Naive thymus-derived CD8-positive, alpha-beta T cell (primary cell): ENCODE measurements around the gene ZNF521. TPM values are rescaled to one million over a fixed set of nuclear protein-coding genes. Genes with fewer than 3 reads are reported as not detected.

Experiments used
- ATAC-seq, 2 donors: fragments of 150-1000 bp; cut with Tn5 transposase in 1 of 2; sonication (Bioruptor Pico), chemical (Tn5 transposase) in 1 of 2; 1 replicate in 1 of 2; 2 replicates in 1 of 2; pipeline ENCODE4 v1.10.0; 2021; ENCODE audit warnings: mild to moderate bottlenecking in 2 of 2, moderate library complexity in 2 of 2
- POLR2A ChIA-PET: fragments of 350-600 bp; sonication (Branson Sonifier 250); formaldehyde crosslinking; loops from one replicate; lab custom pipeline; 2021; ENCODE audit warnings: antibody characterized with exemption; lab: Charles Lee
- DNase-seq, 10 donors: peaks; one replicate each; pipeline versions ENCODE4 v3.0.0 to v3.0.0-alpha.2; 2020 to 2022
- H3K27ac Mint-ChIP-seq, 10 donors: one replicate each; pipeline ENCODE4 v1.8.0; 2020 to 2022; ENCODE audit warnings: mild to moderate bottlenecking in 10 of 10, mixed read lengths in 10 of 10, moderate library complexity in 4 of 10, inconsistent platforms in 1 of 10
- H3K27me3 Mint-ChIP-seq, 5 donors: one replicate each; pipeline ENCODE4 v1.8.0; 2021 to 2022; ENCODE audit warnings: mixed read lengths in 5 of 5
- H3K36me3 Mint-ChIP-seq, 3 donors: one replicate each; pipeline ENCODE4 v1.8.0; 2020 to 2022; ENCODE audit warnings: mixed read lengths in 3 of 3, mild to moderate bottlenecking in 2 of 3, inconsistent platforms in 1 of 3
- H3K4me1 Mint-ChIP-seq, 4 donors: one replicate each; pipeline ENCODE4 v1.8.0; 2021 to 2022; ENCODE audit warnings: mixed read lengths in 4 of 4
- H3K4me3 Mint-ChIP-seq, 10 donors: one replicate each; pipeline ENCODE4 v1.8.0; 2020 to 2022; ENCODE audit warnings: mild to moderate bottlenecking in 10 of 10, mixed read lengths in 10 of 10, moderate library complexity in 6 of 10, inconsistent platforms in 1 of 10
- H3K9me3 Mint-ChIP-seq, 9 donors: one replicate each; pipeline ENCODE4 v1.8.0; 2020 to 2022; ENCODE audit warnings: mixed read lengths in 9 of 9, mild to moderate bottlenecking in 3 of 9, inconsistent platforms in 1 of 9, moderate library complexity in 1 of 9
- polyA plus RNA-seq, 3 donors: library from polyadenylated mRNA; unstranded; fragments of 300-500 nt; fragmentation: Illumina TruSeq; gene quantifications; one replicate each; pipeline ENCODE4 v1.2.3, GENCODE V29; 2021
- total RNA-seq, 8 experiments: library from RNA in 2 of 8; stranded (reverse) in 2 of 8; gene quantifications; one replicate each; pipeline ENCODE4 v1.2.3 and lab custom pipeline; 2021 to 2026

ZNF521 gene
- total and polyA plus RNA-seq, 5 experiments from 2014 or later = 0.62 TPM; not detected in 4

DNA sequence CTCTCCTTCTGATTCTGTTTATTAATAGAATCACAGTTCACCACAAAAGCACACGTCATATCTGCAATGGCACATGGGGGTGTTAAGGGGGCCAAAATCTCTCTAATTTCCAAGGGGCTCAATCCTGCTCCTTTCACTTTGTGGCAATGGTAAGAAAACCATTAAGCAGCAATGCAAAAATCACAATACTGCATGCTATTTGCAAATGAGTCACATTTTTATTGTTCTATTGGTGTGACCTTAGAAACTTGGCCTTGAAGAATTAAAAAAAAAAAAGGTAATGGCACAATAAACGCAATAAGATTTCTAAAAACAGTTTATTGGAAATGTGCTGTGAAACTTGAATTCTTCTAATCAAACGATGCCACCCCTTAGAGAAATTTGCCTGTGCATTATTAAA, 251.5 kb downstream of the ZNF521 start:
- Mint-ChIP-seq H3K27me3 (peaks cover 0 to 2% (median 0%) of the 10 kb centered on the region in 5 donors), H3K9me3 (peaks cover 0 to 2% (median 0%) of the 10 kb centered on the region in 9 donors), H3K27ac (no peak overlapping the region), H3K4me3 (no peak overlapping the region), H3K36me3 (no peaks in the 10 kb centered on the region), H3K4me1 (no peaks in the 10 kb centered on the region)
- ATAC-seq (no peak), DNase-seq (no peak)
- POLR2A ChIA-PET = interaction anchor here (1.1 kb wide), 1 partner anchor 29 kb away, joined by 3 read pairs; no protein-coding TSS in a partner anchor

DNA sequence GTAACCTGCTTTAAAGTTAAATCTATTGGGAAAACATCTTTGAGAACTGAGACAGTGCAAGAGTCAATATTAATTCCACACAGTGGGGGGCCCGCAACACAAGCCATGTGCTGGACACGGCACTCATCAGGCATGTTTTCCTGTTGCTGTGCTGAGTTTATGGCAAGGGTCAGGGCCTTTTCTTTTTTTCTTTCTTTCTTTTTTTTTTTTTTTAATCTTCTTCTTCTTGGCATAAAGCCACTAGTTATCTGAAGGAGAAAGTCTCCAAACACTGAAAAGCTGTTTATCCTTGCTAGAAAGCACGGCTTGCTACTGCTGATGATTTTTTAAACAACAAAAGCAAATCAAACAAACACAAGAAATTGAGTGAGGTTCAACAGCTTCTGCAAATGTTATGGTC, 252.1 kb downstream of the ZNF521 start:
- H3K4me3 Mint-ChIP-seq = no peak overlapping the region
- H3K36me3 Mint-ChIP-seq = no peaks in the 10 kb centered on the region
- DNase-seq (no peak), ATAC-seq (no peak)
- H3K4me1 Mint-ChIP-seq = no peaks in the 10 kb centered on the region
- POLR2A ChIA-PET = interaction anchor here (1.1 kb wide), 1 partner anchor 28 kb away, joined by 3 read pairs; no protein-coding TSS in a partner anchor
- no peak overlapping the region for H3K27ac Mint-ChIP-seq
- peaks cover 0 to 2% (median 0%) of the 10 kb centered on the region in 9 donors for H3K9me3 Mint-ChIP-seq
- H3K27me3 Mint-ChIP-seq = peaks cover 0 to 2% (median 0%) of the 10 kb centered on the region in 5 donors

GRCh38 chr18:25097569-25098056, 254.4 kb downstream of the ZNF521 start:
- no peaks in the 10 kb centered on the region for H3K36me3 Mint-ChIP-seq
- no peak overlapping the region for H3K27ac Mint-ChIP-seq
- H3K9me3 Mint-ChIP-seq = peaks cover 0 to 2% (median 0%) of the 10 kb centered on the region in 9 donors
- DNase-seq = no peak
- H3K27me3 Mint-ChIP-seq = no peaks in the 10 kb centered on the region
- POLR2A ChIA-PET = no interaction called here
- ATAC-seq = no peak
- no peaks in the 10 kb centered on the region for H3K4me1 Mint-ChIP-seq
- H3K4me3 Mint-ChIP-seq = no peak overlapping the region

- POLR2A ChIA-PET = no interaction called here
- no peak for DNase-seq
- H3K27me3 Mint-ChIP-seq = no peaks in the 10 kb centered on the region
- H3K27ac Mint-ChIP-seq = no peak overlapping the region
- ATAC-seq = no peak
- no peak overlapping the region for H3K4me3 Mint-ChIP-seq
- H3K9me3 Mint-ChIP-seq = peaks cover 0 to 2% (median 0%) of the 10 kb centered on the region in 9 donors
- no peaks in the 10 kb centered on the region for H3K36me3 Mint-ChIP-seq
- H3K4me1 Mint-ChIP-seq = no peaks in the 10 kb centered on the region
Observed at GRCh38 chr18:25097057-25097456, 254.9 kb downstream of the ZNF521 start.

- Mint-ChIP-seq H3K27me3 (no peaks in the 10 kb centered on the region), H3K4me1 (no peaks in the 10 kb centered on the region), H3K4me3 (no peak overlapping the region), H3K36me3 (no peaks in the 10 kb centered on the region), H3K9me3 (peaks cover 0 to 2% (median 0%) of the 10 kb centered on the region in 9 donors), H3K27ac (no peak overlapping the region)
- no peak for DNase-seq
- no peak for ATAC-seq
- POLR2A ChIA-PET = no interaction called here
Observed at GRCh38 chr18:25093141-25093540, 258.8 kb downstream of the ZNF521 start.

GRCh38 chr18:25089470-25089869, 262.5 kb downstream of the ZNF521 start:
- Mint-ChIP-seq H3K36me3 (no peaks in the 10 kb centered on the region), H3K9me3 (no peaks in the 10 kb centered on the region), H3K27me3 (no peaks in the 10 kb centered on the region), H3K4me1 (no peaks in the 10 kb centered on the region), H3K27ac (no peak overlapping the region), H3K4me3 (no peak overlapping the region)
- DNase-seq = no peak
- POLR2A ChIA-PET = no interaction called here
- ATAC-seq = no peak

- H3K27ac Mint-ChIP-seq = no peak overlapping the region
- H3K9me3 Mint-ChIP-seq = no peaks in the 10 kb centered on the region
- POLR2A ChIA-PET = no interaction called here
- ATAC-seq (no peak), DNase-seq (no peak)
- no peaks in the 10 kb centered on the region for H3K36me3 Mint-ChIP-seq
- H3K4me1 Mint-ChIP-seq = no peaks in the 10 kb centered on the region
- no peak overlapping the region for H3K4me3 Mint-ChIP-seq
- H3K27me3 Mint-ChIP-seq = no peaks in the 10 kb centered on the region
Observed at GRCh38 chr18:25086876-25087275, 265.1 kb downstream of the ZNF521 start.

GRCh38 chr18:25081001-25081400, 271.0 kb downstream of the ZNF521 start:
- Mint-ChIP-seq H3K4me1 (no peaks in the 10 kb centered on the region), H3K27me3 (no peaks in the 10 kb centered on the region), H3K4me3 (no peak overlapping the region), H3K9me3 (peaks cover 0 to 2% (median 0%) of the 10 kb centered on the region in 9 donors), H3K27ac (no peak overlapping the region), H3K36me3 (no peaks in the 10 kb centered on the region)
- DNase-seq (no peak), ATAC-seq (no peak)
- POLR2A ChIA-PET = no interaction called here

- DNase-seq (no peak), ATAC-seq (no peak)
- no peaks in the 10 kb centered on the region for H3K4me1 Mint-ChIP-seq
- H3K36me3 Mint-ChIP-seq = no peaks in the 10 kb centered on the region
- H3K27ac Mint-ChIP-seq = no peak overlapping the region
- H3K9me3 Mint-ChIP-seq = peaks cover 0 to 2% (median 0%) of the 10 kb centered on the region in 9 donors
- H3K4me3 Mint-ChIP-seq = no peak overlapping the region
- no peaks in the 10 kb centered on the region for H3K27me3 Mint-ChIP-seq
- POLR2A ChIA-PET = no interaction called here
Observed at GRCh38 chr18:25080211-25080610, 271.8 kb downstream of the ZNF521 start.

- POLR2A ChIA-PET = no interaction called here
Observed at GRCh38 chr18:25077944-25078723, 273.8 kb downstream of the ZNF521 start.

DNA sequence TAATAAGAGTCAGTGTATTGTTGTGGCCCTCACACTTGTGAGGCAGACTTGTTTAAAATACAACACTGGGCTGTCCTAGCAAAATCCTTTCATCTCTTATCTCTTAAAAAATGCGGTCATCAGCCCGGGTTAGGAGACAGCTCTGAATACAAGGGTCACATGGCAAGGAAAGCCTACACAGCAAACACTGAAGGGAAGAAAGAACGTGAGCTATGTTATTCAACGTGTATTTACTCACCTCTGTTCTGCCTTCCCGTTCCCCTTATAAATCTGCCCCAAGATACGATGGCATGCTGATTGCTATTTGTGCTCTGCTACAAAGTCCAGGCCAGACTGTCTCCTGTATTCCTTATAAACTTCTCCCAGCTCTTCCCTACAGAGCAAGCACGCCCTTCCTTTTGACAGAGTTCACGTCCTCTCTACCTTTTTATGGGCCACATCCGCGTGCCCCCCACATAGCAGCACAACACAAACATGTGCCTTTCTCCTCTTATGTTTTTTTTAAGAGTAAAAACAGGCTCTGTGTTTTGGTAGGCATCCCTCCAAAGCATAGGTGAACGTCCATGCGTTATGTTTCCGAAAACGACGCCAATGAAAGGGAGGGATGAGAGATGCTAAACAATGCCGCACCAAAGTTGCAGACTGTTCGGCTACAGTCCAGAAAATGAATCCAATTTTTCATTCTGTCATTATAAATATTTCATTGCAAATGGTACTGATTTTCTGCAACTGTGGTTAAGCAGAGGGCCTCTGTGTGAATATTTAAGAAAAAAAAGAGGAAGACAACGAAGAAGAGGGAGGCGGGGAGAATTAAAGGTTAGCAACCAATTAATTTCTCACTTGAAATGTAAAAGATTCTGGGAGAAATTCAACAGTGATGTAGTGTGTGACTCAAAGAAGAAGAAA, 274.7 kb downstream of the ZNF521 start:
- Mint-ChIP-seq H3K9me3 (peaks cover 0 to 2% (median 0%) of the 10 kb centered on the region in 9 donors), H3K27me3 (no peaks in the 10 kb centered on the region), H3K4me3 (no peak overlapping the region), H3K36me3 (no peaks in the 10 kb centered on the region), H3K27ac (no peak overlapping the region), H3K4me1 (no peaks in the 10 kb centered on the region)
- POLR2A ChIA-PET = no interaction called here
- DNase-seq = no peak
- ATAC-seq = no peak

More at GRCh38 chr18:25077944-25078723, 273.8 kb downstream of the ZNF521 start:
- Mint-ChIP-seq H3K27me3 (no peaks in the 10 kb centered on the region), H3K36me3 (no peaks in the 10 kb centered on the region), H3K27ac (no peak overlapping the region), H3K4me1 (no peaks in the 10 kb centered on the region), H3K9me3 (peaks cover 0 to 2% (median 0%) of the 10 kb centered on the region in 9 donors), H3K4me3 (no peak overlapping the region)
- ATAC-seq (no peak), DNase-seq (no peak)

GRCh38 chr18:25075783-25076182, 276.2 kb downstream of the ZNF521 start:
- no peaks in the 10 kb centered on the region for H3K4me1 Mint-ChIP-seq
- H3K4me3 Mint-ChIP-seq = no peak overlapping the region
- POLR2A ChIA-PET = no interaction called here
- no peak for DNase-seq
- no peaks in the 10 kb centered on the region for H3K36me3 Mint-ChIP-seq
- no peaks in the 10 kb centered on the region for H3K9me3 Mint-ChIP-seq
- peaks cover 0 to 1% (median 0%) of the 10 kb centered on the region in 5 donors for H3K27me3 Mint-ChIP-seq
- no peak overlapping the region for H3K27ac Mint-ChIP-seq
- ATAC-seq = no peak

DNA sequence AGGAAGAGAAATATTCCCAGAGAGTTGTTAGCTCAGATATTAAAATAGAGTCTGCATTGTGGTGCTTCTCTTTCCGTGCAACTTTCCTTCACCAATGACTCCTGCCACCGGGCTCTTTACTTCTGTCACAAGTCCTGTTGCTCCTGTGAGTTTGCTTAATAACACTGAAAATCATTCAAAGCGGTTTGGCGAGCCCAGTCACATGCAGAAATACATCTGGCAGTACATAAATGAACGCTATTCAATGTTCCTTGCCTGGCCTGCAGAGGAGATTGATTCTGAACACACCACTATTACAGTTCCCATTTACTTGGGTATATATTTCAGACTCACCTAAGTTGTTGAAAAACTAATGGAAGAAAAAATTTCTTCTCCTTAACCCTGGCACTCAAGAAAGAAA, 276.6 kb downstream of the ZNF521 start:
- POLR2A ChIA-PET = no interaction called here
- Mint-ChIP-seq H3K4me3 (no peak overlapping the region), H3K27ac (no peak overlapping the region), H3K36me3 (no peaks in the 10 kb centered on the region), H3K4me1 (no peaks in the 10 kb centered on the region), H3K27me3 (peaks cover 0 to 4% (median 0%) of the 10 kb centered on the region in 5 donors), H3K9me3 (no peaks in the 10 kb centered on the region)
- ATAC-seq = no peak
- DNase-seq = no peak
